Keratinocyte (primary cell): ENCODE measurements around the gene BANF2.

Experiments used
- EZH2 ChIP-seq: IDR thresholded peaks from one replicate; pipeline ENCODE4 v1.6.1; 2012; ENCODE audit warnings: inconsistent platforms, mild to moderate bottlenecking, low read length, moderate library complexity
- TF ChIP-seq, protein P1 (sequence below), 3 experiments: IDR thresholded peaks in 1 of 3; conservative IDR thresholded peaks in 1 of 3; optimal IDR thresholded peaks in 1 of 3; 2 replicates in 2 of 3; 3 replicates in 1 of 3; pipeline versions ENCODE3 to v1.5.1; 2011; ENCODE audit warnings: low read length in 3 of 3, mild to moderate bottlenecking in 3 of 3, moderate library complexity in 2 of 3, control low read depth in 1 of 3, inconsistent platforms in 1 of 3; ENCODE audit not compliant: insufficient read depth in 2 of 3; ENCODE audit errors: extremely low read depth in 1 of 3

DNA sequence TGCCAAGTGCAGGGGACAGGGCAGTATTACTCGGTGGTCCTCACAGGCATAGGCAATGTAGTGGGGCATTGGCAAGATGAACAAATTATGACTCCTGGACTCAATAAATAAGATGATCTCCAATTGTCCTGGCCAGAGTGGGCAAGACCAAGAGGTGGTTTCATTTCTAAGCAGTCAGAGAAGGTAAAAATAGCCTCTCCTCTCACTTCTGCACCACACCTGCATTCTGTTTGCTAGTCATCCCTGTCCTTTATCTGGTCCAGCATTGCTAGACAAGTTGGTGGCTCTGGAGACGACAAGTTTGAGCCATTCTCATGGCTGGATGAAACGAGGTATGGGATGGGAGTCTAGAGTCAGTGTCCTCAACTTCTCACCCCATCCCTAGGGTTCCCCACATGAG, 83.0 kb downstream of the BANF2 start:
- TF ChIP-seq, protein P1, sequence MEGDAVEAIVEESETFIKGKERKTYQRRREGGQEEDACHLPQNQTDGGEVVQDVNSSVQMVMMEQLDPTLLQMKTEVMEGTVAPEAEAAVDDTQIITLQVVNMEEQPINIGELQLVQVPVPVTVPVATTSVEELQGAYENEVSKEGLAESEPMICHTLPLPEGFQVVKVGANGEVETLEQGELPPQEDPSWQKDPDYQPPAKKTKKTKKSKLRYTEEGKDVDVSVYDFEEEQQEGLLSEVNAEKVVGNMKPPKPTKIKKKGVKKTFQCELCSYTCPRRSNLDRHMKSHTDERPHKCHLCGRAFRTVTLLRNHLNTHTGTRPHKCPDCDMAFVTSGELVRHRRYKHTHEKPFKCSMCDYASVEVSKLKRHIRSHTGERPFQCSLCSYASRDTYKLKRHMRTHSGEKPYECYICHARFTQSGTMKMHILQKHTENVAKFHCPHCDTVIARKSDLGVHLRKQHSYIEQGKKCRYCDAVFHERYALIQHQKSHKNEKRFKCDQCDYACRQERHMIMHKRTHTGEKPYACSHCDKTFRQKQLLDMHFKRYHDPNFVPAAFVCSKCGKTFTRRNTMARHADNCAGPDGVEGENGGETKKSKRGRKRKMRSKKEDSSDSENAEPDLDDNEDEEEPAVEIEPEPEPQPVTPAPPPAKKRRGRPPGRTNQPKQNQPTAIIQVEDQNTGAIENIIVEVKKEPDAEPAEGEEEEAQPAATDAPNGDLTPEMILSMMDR (optimal IDR thresholded peaks at IDR 0.05 in 1 of 3, IDR thresholded peaks at IDR 0.05 in 1 of 3, conservative IDR thresholded peaks at IDR 0.05 in 1 of 3; ENCODE audit: extremely low read depth in 1 of 3, insufficient read depth in 2 of 3, low read length in 3 of 3) = no peak
- no peak for TF ChIP-seq EZH2
